ENCODE measurements around the gene HERC2. TPM values are rescaled to one million over a fixed set of nuclear protein-coding genes. Genes with fewer than 3 reads are reported as not detected.

The HERC2 gene
- total and polyA plus RNA-seq, 4 donors = 14.6 to 45.4 (median 26.6) TPM

- Histone ChIP-seq H3K9ac (ENCODE audit: low read depth in 1 of 2, low read length in 2 of 2) (no peak overlapping the region), H3K4me3 (ENCODE audit: low read depth in 1 of 3, low read length in 3 of 3) (no peak overlapping the region), H3K27ac (ENCODE audit: low read depth in 1 of 2, low read length in 2 of 2) (no peak overlapping the region), H3K36me3 (ENCODE audit: control insufficient read depth in 4 of 4, insufficient read depth in 3 of 4, low read depth in 1 of 4, low read length in 3 of 4) (peaks cover 9 to 75% (median 46%) of the 10 kb centered on the region in 4 donors), H3K4me1 (ENCODE audit: control insufficient read depth in 4 of 4, insufficient read depth in 4 of 4, low read length in 3 of 4) (no peaks in the 10 kb centered on the region), H3K27me3 (ENCODE audit: control insufficient read depth in 4 of 4, insufficient read depth in 4 of 4, low read length in 3 of 4) (no peaks in the 10 kb centered on the region), H3K9me3 (ENCODE audit: control insufficient read depth in 4 of 4, low read length in 3 of 4) (no peaks in the 10 kb centered on the region)
- no peak for TF ChIP-seq RXRA (IDR thresholded peaks at IDR 0.05)
- no peak for TF ChIP-seq JUND (IDR thresholded peaks at IDR 0.05)
- no peak for TF ChIP-seq RAD21 (IDR thresholded peaks at IDR 0.05)
- TF ChIP-seq GABPA (IDR thresholded peaks at IDR 0.05 in 1 of 2, conservative IDR thresholded peaks at IDR 0.05 in 1 of 2) = no peak
- TF ChIP-seq YY1 (IDR thresholded peaks at IDR 0.05) = no peak
- no peak for TF ChIP-seq EGR1 (IDR thresholded peaks at IDR 0.05; ENCODE audit: low read depth in 2 of 2)
- no peak for TF ChIP-seq NR2F2 (IDR thresholded peaks at IDR 0.05)
- no peak for TF ChIP-seq ZBTB33 (IDR thresholded peaks at IDR 0.05)
- TF ChIP-seq HNF4G (IDR thresholded peaks at IDR 0.05) = no peak
- no peak for TF ChIP-seq MAX (IDR thresholded peaks at IDR 0.05)
- TF ChIP-seq FOXA1 (IDR thresholded peaks at IDR 0.05) = no peak
- no peak for TF ChIP-seq SP1 (IDR thresholded peaks at IDR 0.05)
- TF ChIP-seq FOXA2 (IDR thresholded peaks at IDR 0.05) = no peak
- TF ChIP-seq HNF4A (conservative IDR thresholded peaks at IDR 0.05) = no peak
- no peak for TF ChIP-seq ATF3 (IDR thresholded peaks at IDR 0.05)
- TF ChIP-seq REST (IDR thresholded peaks at IDR 0.05) = no peak
- TF ChIP-seq TAF1 (conservative IDR thresholded peaks at IDR 0.05) = no peak
- TF ChIP-seq CTCF (IDR thresholded peaks at IDR 0.05; ENCODE audit: low read depth, low read length, missing input control) = no peak
- DNase-seq (ENCODE audit: low spot score) = no peak
- 98% methylated on average over 1 of the region's 1 CpG for WGBS
Observed at GRCh38 chr15:28165791-28166190, 156.2 kb downstream of the HERC2 start.
